Thyroid gland (tissue), 4 donors: ENCODE data around the gene VPS18.

Source experiments
- CTCF ChIP-seq, 6 experiments: fragments of 200-600 bp in 3 of 6; fragments of 450-650 bp in 3 of 6; sonication (generic) in 3 of 6; IDR thresholded peaks; one replicate each; pipeline ENCODE4 v1.5.1; 2016 to 2019; ENCODE audit warnings: antibody characterized with exemption in 6 of 6, mild to moderate bottlenecking in 2 of 6, inconsistent platforms in 1 of 6, moderate library complexity in 1 of 6
- POLR2A ChIP-seq, 2 donors: fragments of 450-650 bp; IDR thresholded peaks; one replicate each; pipeline ENCODE4 v1.6.1; 2017; ENCODE audit warnings: antibody characterized with exemption in 2 of 2, mild to moderate bottlenecking in 2 of 2, moderate library complexity in 1 of 2

GRCh38 chr15:40871749-40872617 is 22.3 kb upstream of the VPS18 start:
- TF ChIP-seq CTCF (IDR thresholded peaks at IDR 0.05) (no peak), POLR2A (IDR thresholded peaks at IDR 0.05) (no peak)
